A673 (cell line): ENCODE measurements around the gene GOLM1. TPM values are rescaled to one million over a fixed set of nuclear protein-coding genes. Genes with fewer than 3 reads are reported as not detected.

ENCODE experiments used
- BruUV-seq: library from RNA; stranded (reverse); fragments of 400-500 nt; replicated peaks from 2 replicates; lab custom pipeline; 2021; lab: Mats Ljungman, UMichigan
- CTCF ChIA-PET: fragments of 300-600 bp; sonication (Branson Sonifier 250); formaldehyde crosslinking; loops from one replicate; lab custom pipeline; 2022; ENCODE audit warnings: antibody characterized with exemption; lab: Charles Lee
- POLR2A ChIA-PET: fragments of 300-600 bp; sonication (Branson Sonifier 250); formaldehyde crosslinking; loops from one replicate; lab custom pipeline; 2022; ENCODE audit warnings: antibody characterized with exemption; ENCODE audit not compliant: low non-redundant PET; lab: Charles Lee
- DNase-seq: peaks from one replicate; pipeline ENCODE4 v3.0.0-alpha.2; 2015; ENCODE audit warnings: low spot score
- H3K27ac ChIP-seq: fragments of 200-600 bp; sonication (generic); 2 replicates; pipeline ENCODE4 v1.5.1; 2016; ENCODE audit warnings: mixed run types, low read depth, mild to moderate bottlenecking, mixed read lengths, antibody characterized with exemption, low read length; ENCODE audit not compliant: poor library complexity, severe bottlenecking
- H3K27me3 ChIP-seq: fragments of 200-600 bp; sonication (generic); replicated peaks from 2 replicates; pipeline ENCODE4 v1.6.1; 2017; ENCODE audit warnings: mixed run types, low read depth, mild to moderate bottlenecking, mixed read lengths, antibody characterized with exemption, low read length; ENCODE audit not compliant: insufficient read depth, poor library complexity
- H3K36me3 ChIP-seq: fragments of 200-600 bp; sonication (generic); 2 replicates; pipeline ENCODE4 v1.6.1; 2016; ENCODE audit warnings: mixed run types, mild to moderate bottlenecking, mixed read lengths, antibody characterized with exemption, low read length; ENCODE audit not compliant: insufficient read depth, poor library complexity, severe bottlenecking
- H3K4me1 ChIP-seq: fragments of 200-600 bp; sonication (generic); 2 replicates; pipeline ENCODE4 v1.6.1; 2017; ENCODE audit warnings: mixed run types, mild to moderate bottlenecking, mixed read lengths, antibody characterized with exemption, low read length; ENCODE audit not compliant: insufficient read depth, poor library complexity, severe bottlenecking
- H3K4me3 ChIP-seq: fragments of 200-600 bp; sonication (generic); 2 replicates; pipeline ENCODE4 v1.5.1; 2016; ENCODE audit warnings: low read depth, mixed run types, mild to moderate bottlenecking, mixed read lengths, low read length; ENCODE audit not compliant: poor library complexity, severe bottlenecking
- H3K9me3 ChIP-seq: fragments of 200-600 bp; sonication (generic); 2 replicates; pipeline ENCODE4 v1.6.1; 2016; ENCODE audit warnings: mixed run types, low read depth, mild to moderate bottlenecking, mixed read lengths, antibody characterized with exemption, low read length; ENCODE audit not compliant: poor library complexity, severe bottlenecking
- EZH2 ChIP-seq: fragments of 200-600 bp; sonication (generic); IDR thresholded peaks from 2 replicates; pipeline ENCODE4 v1.6.1; 2017; ENCODE audit warnings: borderline replicate concordance, low read depth, mild to moderate bottlenecking, mixed read lengths, antibody characterized with exemption, low read length; ENCODE audit not compliant: poor library complexity, severe bottlenecking
- intact Hi-C: fragments of 100-400 bp; cut with micrococcal nuclease; formaldehyde crosslinking; loops from one replicate; pipeline ENCODE4 v1.10.0; 2022; ENCODE audit not compliant: unreplicated experiment
- total RNA-seq: library from RNA; stranded (reverse); gene quantifications from 2 replicates; pipeline ENCODE4 v1.2.3, GENCODE V29; 2021
- TF ChIP-seq, protein P1 (sequence below): fragments of 300-800, 200-600 bp; sonication (generic); conservative IDR thresholded peaks from 2 replicates; pipeline ENCODE4 v1.5.1; 2017; ENCODE audit warnings: low read depth, mild to moderate bottlenecking, antibody characterized with exemption, low read length, moderate library complexity, mixed read lengths

Gene GOLM1
- total RNA-seq, 1 experiment from 2014 or later: 86.1 TPM

- TF ChIP-seq EZH2: no peak
- TF ChIP-seq, protein P1, sequence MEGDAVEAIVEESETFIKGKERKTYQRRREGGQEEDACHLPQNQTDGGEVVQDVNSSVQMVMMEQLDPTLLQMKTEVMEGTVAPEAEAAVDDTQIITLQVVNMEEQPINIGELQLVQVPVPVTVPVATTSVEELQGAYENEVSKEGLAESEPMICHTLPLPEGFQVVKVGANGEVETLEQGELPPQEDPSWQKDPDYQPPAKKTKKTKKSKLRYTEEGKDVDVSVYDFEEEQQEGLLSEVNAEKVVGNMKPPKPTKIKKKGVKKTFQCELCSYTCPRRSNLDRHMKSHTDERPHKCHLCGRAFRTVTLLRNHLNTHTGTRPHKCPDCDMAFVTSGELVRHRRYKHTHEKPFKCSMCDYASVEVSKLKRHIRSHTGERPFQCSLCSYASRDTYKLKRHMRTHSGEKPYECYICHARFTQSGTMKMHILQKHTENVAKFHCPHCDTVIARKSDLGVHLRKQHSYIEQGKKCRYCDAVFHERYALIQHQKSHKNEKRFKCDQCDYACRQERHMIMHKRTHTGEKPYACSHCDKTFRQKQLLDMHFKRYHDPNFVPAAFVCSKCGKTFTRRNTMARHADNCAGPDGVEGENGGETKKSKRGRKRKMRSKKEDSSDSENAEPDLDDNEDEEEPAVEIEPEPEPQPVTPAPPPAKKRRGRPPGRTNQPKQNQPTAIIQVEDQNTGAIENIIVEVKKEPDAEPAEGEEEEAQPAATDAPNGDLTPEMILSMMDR: no peak
- CTCF ChIA-PET: no interaction called here
- Histone ChIP-seq H3K27ac (no peak overlapping the region), H3K36me3 (no peaks in the 10 kb centered on the region), H3K27me3 (no peaks in the 10 kb centered on the region), H3K4me3 (no peak overlapping the region), H3K9me3 (no peaks in the 10 kb centered on the region), H3K4me1 (no peaks in the 10 kb centered on the region)
- BruUV-seq: no TSS peak
- intact Hi-C loops: no loop called here
- no peak for DNase-seq
- POLR2A ChIA-PET: no interaction called here
Observed at GRCh38 chr9:86128235-86128822, 29.0 kb upstream of the GOLM1 start.

GRCh38 chr9:86126998-86127972, 27.9 kb upstream of the GOLM1 start:
- Histone ChIP-seq H3K36me3 (no peaks in the 10 kb centered on the region), H3K4me1 (no peaks in the 10 kb centered on the region), H3K9me3 (no peaks in the 10 kb centered on the region), H3K27me3 (no peaks in the 10 kb centered on the region), H3K4me3 (no peak overlapping the region), H3K27ac (no peak overlapping the region)
- ChIA-PET POLR2A (no interaction called here), CTCF (no interaction called here)
- no TSS peak for BruUV-seq
- no peak for TF ChIP-seq EZH2
- TF ChIP-seq, protein P1: no peak
- intact Hi-C loops: no loop called here
- peak; percentile 3 for DNase-seq

DNA sequence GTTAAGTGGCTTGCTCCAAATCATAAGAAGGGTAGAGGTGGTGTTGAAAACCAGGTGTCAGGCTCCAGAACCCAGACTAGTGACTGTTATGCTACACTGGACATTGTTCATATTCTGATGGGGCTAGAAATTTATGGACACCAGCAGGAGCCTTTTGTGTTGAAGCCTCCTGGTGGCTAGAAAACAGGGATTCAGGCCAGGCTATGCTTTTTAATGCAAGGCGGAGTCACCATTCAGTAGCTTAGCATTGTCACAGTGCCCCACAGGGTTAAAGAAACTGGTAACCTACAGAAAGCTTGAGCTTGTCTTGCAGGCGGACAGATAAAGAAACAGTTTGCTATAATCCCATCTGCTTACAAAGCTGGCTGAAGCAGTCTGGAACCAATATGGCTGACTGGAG, 23.0 kb upstream of the GOLM1 start:
- TF ChIP-seq, protein P1: no peak
- TF ChIP-seq EZH2: no peak
- Histone ChIP-seq H3K4me3 (no peak overlapping the region), H3K36me3 (no peaks in the 10 kb centered on the region), H3K4me1 (no peaks in the 10 kb centered on the region), H3K9me3 (no peaks in the 10 kb centered on the region), H3K27me3 (no peaks in the 10 kb centered on the region), H3K27ac (no peak overlapping the region)
- ChIA-PET CTCF (no interaction called here), POLR2A (no interaction called here)
- intact Hi-C loops: no loop called here
- BruUV-seq: no TSS peak
- DNase-seq: peak; percentile 10
